B cell (primary cell): Measurements from ENCODE around the gene COL5A1. TPM values are rescaled to one million over a fixed set of nuclear protein-coding genes. Genes with fewer than 3 reads are reported as not detected.

Experiments
- ATAC-seq: fragments of 200-7000 bp; cut with Tn5 transposase; one replicate; pipeline ENCODE4 v1.10.0; 2021; ENCODE audit warnings: low read depth, mild to moderate bottlenecking, moderate number of reproducible peaks, moderate library complexity
- CTCF ChIA-PET: fragments of 350-600 bp; sonication (Branson Sonifier 250); formaldehyde crosslinking; loops from one replicate; lab custom pipeline; 2021; ENCODE audit warnings: antibody characterized with exemption, inconsistent platforms; lab: Charles Lee
- POLR2A ChIA-PET: fragments of 350-600 bp; sonication (Branson Sonifier 250); formaldehyde crosslinking; loops from one replicate; lab custom pipeline; 2021; ENCODE audit warnings: antibody characterized with exemption; lab: Charles Lee
- DNase-seq: peaks from one replicate; pipeline ENCODE4 v3.0.0; 2013
- H2AFZ ChIP-seq: 2 replicates; pipeline ENCODE4 v1.6.1; 2012; ENCODE audit warnings: mild to moderate bottlenecking, low read depth, low read length; ENCODE audit not compliant: insufficient read depth, poor library complexity, severe bottlenecking
- H3K27ac ChIP-seq, 2 donors: 1 replicate in 1 of 2; 2 replicates in 1 of 2; pipeline ENCODE4 v1.5.1; 2012 to 2013; ENCODE audit warnings: low read length in 2 of 2, mild to moderate bottlenecking in 2 of 2, moderate library complexity in 1 of 2
- H3K27me3 ChIP-seq, 4 experiments: fragments of 200-600 bp in 1 of 4; sonication (generic) in 1 of 4; replicated peaks in 1 of 4; 1 replicate in 2 of 4; 2 replicates in 2 of 4; pipeline versions ENCODE4 v1.6.1 to v1.7.0; 2013 to 2016; ENCODE audit warnings: low read length in 3 of 4, mild to moderate bottlenecking in 2 of 4, mixed read lengths in 1 of 4, moderate library complexity in 1 of 4; ENCODE audit not compliant: insufficient read depth in 4 of 4, control insufficient read depth in 3 of 4; ENCODE audit errors: control extremely low read depth in 1 of 4
- H3K36me3 ChIP-seq, 2 experiments: replicated peaks in 1 of 2; 1 replicate in 1 of 2; 2 replicates in 1 of 2; pipeline versions ENCODE4 v1.6.1 to v1.7.1; 2013; ENCODE audit warnings: low read length in 1 of 2; ENCODE audit not compliant: insufficient read depth in 2 of 2, control insufficient read depth in 1 of 2; ENCODE audit errors: control extremely low read depth in 1 of 2, extremely low read depth in 1 of 2
- H3K4me1 ChIP-seq, 2 donors: fragments of 200-600 bp in 1 of 2; sonication (generic) in 1 of 2; 1 replicate in 1 of 2; 2 replicates in 1 of 2; pipeline versions ENCODE4 v1.5.1 to v1.6.1; 2013 to 2017; ENCODE audit warnings: low read length in 2 of 2; ENCODE audit not compliant: control insufficient read depth in 2 of 2, insufficient read depth in 2 of 2
- H3K4me2 ChIP-seq: replicated peaks from 2 replicates; pipeline ENCODE3; 2012; ENCODE audit warnings: mild to moderate bottlenecking, low read depth, low read length; ENCODE audit not compliant: poor library complexity, severe bottlenecking
- H3K4me3 ChIP-seq, 5 experiments: fragments of 200-600 bp in 1 of 5; sonication (generic) in 1 of 5; 1 replicate in 3 of 5; 2 replicates in 2 of 5; pipeline versions ENCODE4 v1.5.1 to v1.7.0; 2011 to 2016; ENCODE audit warnings: low read length in 4 of 5, mild to moderate bottlenecking in 4 of 5, low read depth in 2 of 5, control low read depth in 1 of 5, moderate library complexity in 1 of 5; ENCODE audit not compliant: insufficient read depth in 1 of 5; ENCODE audit errors: control extremely low read depth in 1 of 5, extremely low read depth in 1 of 5
- H3K79me2 ChIP-seq: fragments of 200-600 bp; sonication (generic); one replicate; pipeline ENCODE4 v1.6.0; 2016; ENCODE audit warnings: low read length; ENCODE audit not compliant: control insufficient read depth, insufficient read depth
- H3K9ac ChIP-seq: fragments of 200-600 bp; sonication (generic); 2 replicates; pipeline ENCODE4 v1.6.1; 2017; ENCODE audit warnings: mild to moderate bottlenecking, low read length, moderate library complexity
- H3K9me3 ChIP-seq, 3 donors: one replicate each; pipeline versions ENCODE4 v1.6.1 to v1.7.1; 2013; ENCODE audit warnings: low read length in 2 of 3; ENCODE audit not compliant: control insufficient read depth in 2 of 3, insufficient read depth in 1 of 3; ENCODE audit errors: control extremely low read depth in 1 of 3
- H4K20me1 ChIP-seq: 2 replicates; pipeline ENCODE4 v1.6.0; 2012; ENCODE audit warnings: mild to moderate bottlenecking, low read length; ENCODE audit not compliant: insufficient read depth, control insufficient read depth, poor library complexity, severe bottlenecking
- H3K27ac Mint-ChIP-seq: one replicate; pipeline ENCODE4 v1.8.0; 2021; ENCODE audit warnings: mixed read lengths
- H3K27me3 Mint-ChIP-seq: one replicate; pipeline ENCODE4 v1.8.0; 2021; ENCODE audit warnings: mixed read lengths
- H3K4me1 Mint-ChIP-seq: one replicate; pipeline ENCODE4 v1.8.0; 2021; ENCODE audit warnings: mixed read lengths
- H3K4me3 Mint-ChIP-seq: one replicate; pipeline ENCODE4 v1.8.0; 2021; ENCODE audit warnings: mixed read lengths
- H3K9me3 Mint-ChIP-seq: one replicate; pipeline ENCODE4 v1.8.0; 2022; ENCODE audit warnings: mixed read lengths; ENCODE audit not compliant: insufficient read depth
- EZH2 ChIP-seq: IDR thresholded peaks from 2 replicates; pipeline ENCODE4 v1.6.1; 2012; ENCODE audit warnings: borderline replicate concordance, low read depth, mild to moderate bottlenecking, moderate library complexity, low read length; ENCODE audit not compliant: insufficient read depth, poor library complexity, severe bottlenecking
- WGBS: methylation state at CpG from one replicate; pipeline ENCODE4 v1.1.5; 2013; ENCODE audit warnings: missing lambda C conversion rate; ENCODE audit not compliant: insufficient coverage; 5-methylcytosine and 5-hydroxymethylcytosine counted together
- intact Hi-C: fragments of 100-400 bp; cut with micrococcal nuclease; formaldehyde crosslinking; loops from one replicate; pipeline ENCODE4 v1.10.0; 2022
- polyA plus RNA-seq: library from polyadenylated mRNA; depleted of rRNA; stranded (reverse); fragments of >200 nt; gene quantifications from 2 replicates; pipeline ENCODE4 v1.2.3, GENCODE V29; 2012
- total RNA-seq, 2 donors: library from RNA; stranded (reverse); fragments of 120-200 nt in 1 of 2; gene quantifications; 1 replicate in 1 of 2; 2 replicates in 1 of 2; pipeline versions ENCODE4 v1.2.3 to v1.2.4, GENCODE V29; 2013 to 2022
- TF ChIP-seq, protein P1 (sequence below): fragments of 200-600 bp; IDR thresholded peaks from one replicate; pipeline ENCODE4 v1.8.0; 2022; ENCODE audit warnings: antibody characterized with exemption, mild to moderate bottlenecking

The COL5A1 gene
- total and polyA plus RNA-seq, 2 donors (not counting 1 experiment from before 2014, with no cell fraction given): 0.06 TPM; not detected in 1

DNA sequence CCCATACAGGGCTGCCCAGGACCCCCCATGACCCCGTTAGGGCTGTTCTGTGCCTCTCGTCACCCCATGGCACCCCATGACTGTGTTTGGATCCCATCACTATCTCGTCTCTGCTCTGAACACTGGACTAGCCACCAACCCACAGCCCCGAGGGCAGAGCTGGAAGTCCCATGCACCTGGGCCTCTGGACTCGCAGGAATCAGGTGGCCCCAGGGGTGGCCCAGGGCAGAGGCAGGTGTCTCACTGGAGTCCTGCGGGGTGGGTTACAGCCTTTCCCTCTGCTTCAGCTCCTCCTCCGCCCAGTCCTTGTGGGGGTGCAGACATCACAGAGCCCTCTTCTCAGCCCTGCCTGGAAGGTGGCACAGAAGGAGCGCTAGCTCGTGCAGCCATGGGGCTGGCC lies 79.7 kb downstream of the COL5A1 start:
- Histone ChIP-seq H3K4me1 (peaks cover 21 to 25% of the 10 kb centered on the region in 2 donors), H3K4me3 (no peak overlapping the region), H4K20me1 (no peaks in the 10 kb centered on the region), H3K27ac (no peak overlapping the region), H3K79me2 (no peaks in the 10 kb centered on the region), H3K9me3 (no peaks in the 10 kb centered on the region), H2AFZ (no peak overlapping the region), H3K4me2 (no peak overlapping the region), H3K27me3 (peaks cover 0 to 7% (median 0%) of the 10 kb centered on the region in 4 experiments), H3K9ac (no peak overlapping the region), H3K36me3 (no peaks in the 10 kb centered on the region)
- no peak for DNase-seq
- TF ChIP-seq, protein P1, sequence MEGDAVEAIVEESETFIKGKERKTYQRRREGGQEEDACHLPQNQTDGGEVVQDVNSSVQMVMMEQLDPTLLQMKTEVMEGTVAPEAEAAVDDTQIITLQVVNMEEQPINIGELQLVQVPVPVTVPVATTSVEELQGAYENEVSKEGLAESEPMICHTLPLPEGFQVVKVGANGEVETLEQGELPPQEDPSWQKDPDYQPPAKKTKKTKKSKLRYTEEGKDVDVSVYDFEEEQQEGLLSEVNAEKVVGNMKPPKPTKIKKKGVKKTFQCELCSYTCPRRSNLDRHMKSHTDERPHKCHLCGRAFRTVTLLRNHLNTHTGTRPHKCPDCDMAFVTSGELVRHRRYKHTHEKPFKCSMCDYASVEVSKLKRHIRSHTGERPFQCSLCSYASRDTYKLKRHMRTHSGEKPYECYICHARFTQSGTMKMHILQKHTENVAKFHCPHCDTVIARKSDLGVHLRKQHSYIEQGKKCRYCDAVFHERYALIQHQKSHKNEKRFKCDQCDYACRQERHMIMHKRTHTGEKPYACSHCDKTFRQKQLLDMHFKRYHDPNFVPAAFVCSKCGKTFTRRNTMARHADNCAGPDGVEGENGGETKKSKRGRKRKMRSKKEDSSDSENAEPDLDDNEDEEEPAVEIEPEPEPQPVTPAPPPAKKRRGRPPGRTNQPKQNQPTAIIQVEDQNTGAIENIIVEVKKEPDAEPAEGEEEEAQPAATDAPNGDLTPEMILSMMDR: no peak
- no peak for TF ChIP-seq EZH2
- ChIA-PET POLR2A (no interaction called here), CTCF (no interaction called here)
- Mint-ChIP-seq H3K4me3 (no peak overlapping the region), H3K27ac (no peak overlapping the region), H3K9me3 (no peaks in the 10 kb centered on the region), H3K27me3 (peaks cover 10% of the 10 kb centered on the region), H3K4me1 (peaks cover 12% of the 10 kb centered on the region)
- no peak for ATAC-seq
- WGBS: 92% methylated on average over 9 of the region's 9 CpGs
- intact Hi-C loops: no loop called here

DNA sequence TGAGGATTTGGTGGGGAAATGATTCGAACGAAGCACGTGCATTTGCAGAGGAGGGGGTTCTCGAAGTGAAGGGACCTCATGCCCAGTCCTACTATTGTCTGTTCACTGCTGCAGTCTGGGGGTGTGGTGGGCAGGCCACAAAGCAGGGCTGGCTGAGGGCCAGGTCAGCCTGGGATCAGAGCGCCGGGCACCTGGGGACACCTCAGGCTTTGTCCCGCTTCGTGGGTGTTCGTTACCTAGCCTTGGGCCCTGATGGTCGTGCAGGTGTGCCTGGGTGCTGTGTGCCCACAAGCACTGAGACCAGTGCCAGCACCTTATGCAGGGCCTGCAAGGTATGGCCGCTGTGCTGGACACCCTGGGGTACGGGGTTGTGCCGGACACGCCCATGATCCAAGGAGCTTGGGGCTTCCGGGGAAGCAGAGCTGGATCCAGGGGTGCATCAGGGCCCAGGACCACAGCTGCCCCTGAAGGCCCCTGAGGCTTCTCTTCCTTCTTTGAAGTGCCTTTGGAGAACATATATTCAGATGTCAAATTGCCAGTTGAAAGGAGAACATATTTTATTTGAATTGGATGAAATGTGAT lies 80.6 kb downstream of the COL5A1 start:
- Histone ChIP-seq H3K36me3 (no peaks in the 10 kb centered on the region), H3K9ac (no peak overlapping the region), H3K9me3 (no peaks in the 10 kb centered on the region), H4K20me1 (no peaks in the 10 kb centered on the region), H3K4me2 (no peak overlapping the region), H2AFZ (no peak overlapping the region), H3K27me3 (peaks cover 0 to 7% (median 0%) of the 10 kb centered on the region in 4 experiments), H3K4me3 (no peak overlapping the region), H3K79me2 (no peaks in the 10 kb centered on the region), H3K27ac (no peak overlapping the region), H3K4me1 (peaks cover 21 to 26% of the 10 kb centered on the region in 2 donors)
- TF ChIP-seq, protein P1: no peak
- no peak for TF ChIP-seq EZH2
- Mint-ChIP-seq H3K27ac (no peak overlapping the region), H3K9me3 (no peaks in the 10 kb centered on the region), H3K4me3 (no peak overlapping the region), H3K4me1 (peaks cover 12% of the 10 kb centered on the region), H3K27me3 (peaks cover 10% of the 10 kb centered on the region)
- WGBS: 94% methylated on average over 15 of the region's 15 CpGs
- DNase-seq: no peak
- ATAC-seq: no peak
- intact Hi-C loops: no loop called here
- ChIA-PET POLR2A (no interaction called here), CTCF (no interaction called here)
